NCI-H1092 treated with DMSO at 0.1 percent for 48 hours (cell line): ENCODE data around the gene NKD2.

Source experiments
- DNase-seq: peaks from one replicate; lab custom pipeline; 2025; lab: John Stamatoyannopoulos, UW

Gene NKD2

GRCh38 chr5:1044117-1044516 is 35.5 kb downstream of the NKD2 start:
- DNase-seq = no peak

GRCh38 chr5:1045960-1046560 is 37.5 kb downstream of the NKD2 start:
- no peak for DNase-seq

GRCh38 chr5:1047332-1047965 is 38.8 kb downstream of the NKD2 start:
- DNase-seq = no peak

GRCh38 chr5:1048162-1048721 is 39.6 kb downstream of the NKD2 start:
- no peak for DNase-seq

- no peak for DNase-seq
These were observed 40.5 kb downstream of the NKD2 start for GRCh38 chr5:1048861-1049838.

GRCh38 chr5:1050423-1051365 is 42.1 kb downstream of the NKD2 start:
- DNase-seq = no peak

- DNase-seq = no peak
These were observed 42.7 kb downstream of the NKD2 start for GRCh38 chr5:1051366-1051720.

GRCh38 chr5:1052076-1052475 is 43.5 kb downstream of the NKD2 start:
- no peak for DNase-seq

- DNase-seq = no peak
These were observed 44.2 kb downstream of the NKD2 start for GRCh38 chr5:1052641-1053390.

- DNase-seq = no peak
These were observed 44.9 kb downstream of the NKD2 start for GRCh38 chr5:1053391-1054017.

GRCh38 chr5:1054018-1054798 is 45.6 kb downstream of the NKD2 start:
- DNase-seq = no peak

- no peak for DNase-seq
These were observed 46.5 kb downstream of the NKD2 start for GRCh38 chr5:1054799-1055775.

GRCh38 chr5:1055896-1056610 is 47.5 kb downstream of the NKD2 start:
- no peak for DNase-seq

GRCh38 chr5:1056611-1057484 is 48.2 kb downstream of the NKD2 start:
- DNase-seq = no peak

GRCh38 chr5:1057485-1058082 is 49.0 kb downstream of the NKD2 start:
- no peak for DNase-seq
